HG02642 (cell line): ENCODE measurements around the gene RAI1.
A peak's percentile ranks its signal among the peaks of the same experiment; 100 is the strongest.

Experiments used
- ATAC-seq: cut with Tn5 transposase; IDR thresholded peaks from one replicate; pipeline ENCODE4 v1.9.1; 2021; ENCODE audit warnings: mild to moderate bottlenecking; ENCODE audit not compliant: unreplicated experiment, poor library complexity

Gene RAI1

GRCh38 chr17:17779015-17779611, 97.9 kb downstream of the RAI1 start:
- no peak for ATAC-seq

GRCh38 chr17:17780922-17781590, 99.8 kb downstream of the RAI1 start:
- ATAC-seq: no peak

GRCh38 chr17:17781591-17782496, 100.6 kb downstream of the RAI1 start:
- ATAC-seq: no peak

DNA sequence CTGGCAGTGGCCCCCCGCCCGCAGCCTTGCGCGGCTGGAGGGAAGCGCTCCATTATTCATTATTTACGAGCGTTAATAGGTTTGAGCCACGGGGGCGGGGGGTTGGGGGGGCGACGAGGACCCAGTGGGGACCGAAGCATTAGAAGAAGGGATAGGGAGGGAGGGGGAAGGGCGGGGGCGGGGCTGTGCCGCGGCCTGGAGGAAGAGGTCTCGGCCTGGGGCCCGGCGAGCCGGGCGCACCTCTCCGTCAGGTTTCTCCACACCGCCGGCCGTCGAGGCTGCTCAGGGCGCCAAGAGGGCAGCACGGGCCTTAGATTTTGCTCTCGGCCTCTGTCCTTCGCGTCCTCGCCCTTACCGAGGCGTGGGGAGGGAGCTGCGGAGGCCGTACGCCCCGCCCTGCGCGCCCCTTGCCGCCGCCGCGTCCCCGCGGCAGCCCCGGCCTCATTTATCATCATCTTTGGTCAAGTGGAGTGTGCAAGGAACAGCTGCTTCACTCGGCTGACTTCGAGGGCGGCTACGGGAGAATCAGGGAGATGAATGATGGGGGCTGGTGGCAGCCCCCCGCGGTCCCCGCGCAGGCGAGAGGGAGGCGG, 101.4 kb downstream of the RAI1 start:
- peak; percentile 25 for ATAC-seq

DNA sequence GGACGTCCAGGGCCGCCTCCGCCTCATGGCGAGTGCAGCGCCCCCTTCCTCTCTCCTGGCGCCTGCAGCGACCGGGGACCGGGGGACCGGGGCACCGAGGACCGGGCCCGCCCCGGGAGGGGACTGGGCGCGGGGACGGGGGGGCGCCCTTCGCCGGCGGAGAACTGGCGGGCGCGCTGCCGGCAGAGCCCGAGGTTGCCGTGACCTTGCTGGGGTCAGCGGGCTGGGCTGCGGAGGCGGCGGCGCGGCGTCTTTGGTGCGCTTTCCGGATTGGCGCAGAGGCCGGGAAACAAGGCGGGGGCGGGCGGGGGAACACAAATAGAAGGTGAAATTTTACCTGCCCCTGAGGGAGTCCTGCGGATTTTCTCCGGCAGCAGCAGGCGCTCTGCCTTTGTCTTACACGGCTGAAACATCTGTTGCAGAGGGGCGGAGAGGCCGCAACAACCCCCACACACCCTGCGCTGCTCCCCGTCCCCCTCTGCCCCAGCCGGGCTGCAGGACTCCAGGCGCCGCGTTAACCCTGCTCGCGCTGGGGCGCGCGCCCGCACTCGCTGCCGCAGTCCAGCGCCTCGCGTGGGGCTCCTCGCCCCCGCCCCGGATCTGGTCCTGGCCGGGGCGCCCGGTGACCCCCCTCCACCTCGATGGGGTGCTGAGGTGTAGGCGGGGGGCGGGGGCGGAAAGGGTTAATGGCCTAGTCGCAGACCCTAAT, 102.0 kb downstream of the RAI1 start:
- ATAC-seq: peak; percentile 43

DNA sequence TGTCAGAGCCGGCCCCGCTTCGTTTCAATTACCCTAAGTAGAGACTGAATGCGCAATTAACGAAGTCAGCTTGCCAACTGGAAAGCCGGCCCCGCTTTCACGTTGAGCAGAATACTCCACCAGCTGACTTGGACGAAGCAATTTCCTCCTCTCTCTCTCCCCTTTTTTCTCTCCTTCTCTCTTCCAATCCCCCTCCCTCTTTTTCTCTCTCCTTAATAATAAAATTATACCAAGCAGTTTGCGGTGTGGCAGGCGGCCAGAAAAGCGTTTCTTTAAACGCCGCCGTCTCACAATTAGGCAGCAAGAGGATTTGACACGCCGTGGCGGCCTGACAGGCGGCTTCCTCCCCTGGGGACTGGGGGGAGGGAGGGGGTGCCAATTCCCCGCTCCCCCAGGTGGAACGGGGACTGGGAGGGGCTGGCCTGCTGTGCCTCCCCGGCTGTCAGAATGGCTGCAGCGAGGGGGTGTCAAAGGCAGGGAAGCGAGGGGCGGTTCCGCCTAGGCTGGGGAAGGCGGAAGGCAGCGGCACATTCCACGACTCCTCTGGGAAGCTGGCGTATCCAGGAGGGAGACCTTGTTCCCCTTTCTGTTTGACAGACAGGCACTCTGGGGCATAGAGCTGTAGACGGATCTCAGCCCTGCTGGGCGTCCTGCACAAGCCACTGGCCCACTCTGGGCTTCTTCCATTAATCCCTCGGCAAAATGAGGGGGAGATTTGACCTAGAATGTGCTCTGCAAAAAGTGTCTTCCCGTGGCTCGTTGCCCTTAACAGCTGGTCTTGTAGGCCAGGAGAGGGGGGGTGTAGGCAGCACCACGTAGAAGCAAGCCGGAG, 102.8 kb downstream of the RAI1 start:
- no peak for ATAC-seq

- ATAC-seq: no peak
Observed at GRCh38 chr17:17784657-17785267, 103.5 kb downstream of the RAI1 start.

DNA sequence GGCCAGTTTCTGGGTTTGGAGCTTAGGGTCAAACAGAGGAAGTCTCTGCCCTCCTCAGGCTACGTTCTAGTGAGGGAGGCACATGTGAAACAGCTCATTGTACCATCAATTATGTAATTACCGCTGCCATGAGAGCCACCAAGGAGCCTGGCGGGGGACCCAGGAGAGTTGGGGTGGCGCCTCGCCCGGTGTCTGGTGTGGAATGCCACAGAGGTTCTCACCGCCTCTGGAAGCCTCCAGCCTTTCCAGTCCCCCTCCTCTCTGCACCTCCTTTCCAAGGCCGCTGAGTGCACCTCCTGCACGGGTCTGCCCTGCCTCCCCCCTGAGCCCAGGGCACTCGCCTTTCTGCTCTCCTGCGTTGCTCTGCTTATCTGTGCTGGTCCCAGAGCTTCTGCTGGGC, 104.1 kb downstream of the RAI1 start:
- no peak for ATAC-seq

DNA sequence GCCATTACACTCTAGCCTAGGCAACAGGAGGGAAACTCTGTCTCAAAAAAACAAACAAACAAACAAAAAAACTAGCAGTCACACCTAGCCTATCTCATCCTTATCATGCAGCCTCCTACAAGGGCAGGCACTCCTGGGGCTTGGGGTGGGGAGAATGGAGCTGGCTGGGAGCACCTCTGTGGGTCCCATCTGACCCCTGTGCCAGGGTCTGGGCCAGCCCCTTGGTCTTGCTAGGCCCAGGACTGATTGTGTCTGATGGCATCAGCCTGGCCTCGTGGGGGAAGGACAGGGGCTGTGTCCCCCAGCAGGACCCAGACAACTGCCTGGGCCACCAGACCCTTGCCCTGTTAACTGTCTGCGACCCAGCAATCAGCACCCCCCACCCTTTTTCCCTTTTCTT, 105.7 kb downstream of the RAI1 start:
- ATAC-seq: no peak

DNA sequence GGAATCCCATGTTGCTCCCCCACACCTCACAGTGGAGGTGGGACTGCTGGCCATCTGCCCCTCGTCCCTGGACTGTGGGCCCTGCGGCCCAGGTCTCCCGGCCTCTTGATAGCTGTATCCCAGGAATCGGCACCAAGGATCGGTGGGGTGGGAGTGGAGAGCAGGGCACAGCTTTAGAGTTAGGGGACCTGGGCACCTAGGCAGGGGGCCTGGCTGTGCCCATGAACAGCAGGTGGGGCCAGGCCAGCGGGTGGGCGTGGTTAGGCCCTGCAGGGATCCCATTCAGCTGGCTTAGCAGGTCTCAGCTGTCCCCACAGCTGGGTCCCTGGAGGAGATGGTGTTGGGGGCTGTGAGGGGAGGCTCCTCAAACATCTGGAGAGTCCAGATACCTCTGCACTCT, 106.3 kb downstream of the RAI1 start:
- no peak for ATAC-seq

GRCh38 chr17:17788967-17789366, 107.7 kb downstream of the RAI1 start:
- ATAC-seq: no peak

DNA sequence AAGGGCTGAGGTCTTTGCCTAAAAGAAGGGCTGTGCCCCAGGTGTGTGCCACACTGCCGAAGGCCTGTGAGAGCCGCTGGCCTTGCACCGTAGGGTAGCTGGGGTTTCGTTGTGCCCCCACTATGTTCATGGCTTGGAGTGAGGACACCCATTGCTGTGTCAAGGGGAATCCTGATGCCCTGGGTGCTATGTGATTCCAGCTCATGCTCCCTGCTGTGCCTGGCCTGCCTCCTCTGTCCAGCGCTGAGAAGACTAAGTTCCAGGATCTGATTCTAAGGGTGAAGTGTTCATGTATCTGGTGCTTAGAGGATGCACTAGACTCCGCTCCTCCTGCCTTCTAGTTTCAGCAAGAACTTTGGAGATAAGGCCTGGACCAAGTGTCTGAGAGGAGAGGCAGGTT, 108.2 kb downstream of the RAI1 start:
- ATAC-seq: no peak

DNA sequence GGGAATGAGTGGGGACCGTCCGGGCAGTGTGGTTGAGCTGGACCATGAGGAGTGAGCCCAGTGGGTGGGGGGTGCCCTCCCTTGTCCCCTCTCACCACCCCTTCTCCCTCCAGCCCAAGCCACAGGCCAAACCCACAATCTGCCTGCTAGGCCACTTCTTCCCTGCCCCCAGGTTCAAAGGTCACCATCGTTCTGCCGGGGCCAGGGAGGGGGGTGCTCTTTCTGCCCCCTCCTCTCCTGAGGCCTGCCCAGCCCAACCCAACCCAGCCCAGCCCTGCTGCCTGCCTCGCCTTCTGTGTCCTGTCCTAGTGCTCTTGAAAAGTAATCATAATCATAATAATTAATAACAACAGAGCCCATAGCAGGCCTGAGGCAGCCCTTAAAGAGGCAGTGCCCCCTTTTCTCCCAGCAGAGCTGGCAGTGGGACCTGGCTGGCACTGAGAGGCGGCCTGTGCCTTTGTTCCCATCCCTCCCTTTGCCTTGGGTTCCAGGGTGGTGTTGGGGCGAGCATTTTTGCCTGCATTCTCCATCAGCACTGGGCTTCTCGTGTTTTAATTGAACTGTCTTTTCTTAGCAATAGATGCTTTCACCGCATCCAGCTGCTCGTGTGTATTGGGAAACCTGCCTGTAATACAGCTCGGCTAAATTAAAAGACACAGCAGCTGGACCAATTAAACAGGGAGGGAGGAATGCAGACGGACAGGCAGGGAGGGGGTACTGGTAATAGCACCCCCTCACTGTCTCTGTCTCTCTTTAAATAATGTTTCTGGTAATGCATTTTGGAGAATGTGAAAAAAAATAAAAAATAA, 108.8 kb downstream of the RAI1 start:
- no peak for ATAC-seq

- ATAC-seq: no peak
Observed at GRCh38 chr17:17790637-17791464, 109.6 kb downstream of the RAI1 start.

GRCh38 chr17:17792037-17792550, 110.8 kb downstream of the RAI1 start:
- no peak for ATAC-seq

DNA sequence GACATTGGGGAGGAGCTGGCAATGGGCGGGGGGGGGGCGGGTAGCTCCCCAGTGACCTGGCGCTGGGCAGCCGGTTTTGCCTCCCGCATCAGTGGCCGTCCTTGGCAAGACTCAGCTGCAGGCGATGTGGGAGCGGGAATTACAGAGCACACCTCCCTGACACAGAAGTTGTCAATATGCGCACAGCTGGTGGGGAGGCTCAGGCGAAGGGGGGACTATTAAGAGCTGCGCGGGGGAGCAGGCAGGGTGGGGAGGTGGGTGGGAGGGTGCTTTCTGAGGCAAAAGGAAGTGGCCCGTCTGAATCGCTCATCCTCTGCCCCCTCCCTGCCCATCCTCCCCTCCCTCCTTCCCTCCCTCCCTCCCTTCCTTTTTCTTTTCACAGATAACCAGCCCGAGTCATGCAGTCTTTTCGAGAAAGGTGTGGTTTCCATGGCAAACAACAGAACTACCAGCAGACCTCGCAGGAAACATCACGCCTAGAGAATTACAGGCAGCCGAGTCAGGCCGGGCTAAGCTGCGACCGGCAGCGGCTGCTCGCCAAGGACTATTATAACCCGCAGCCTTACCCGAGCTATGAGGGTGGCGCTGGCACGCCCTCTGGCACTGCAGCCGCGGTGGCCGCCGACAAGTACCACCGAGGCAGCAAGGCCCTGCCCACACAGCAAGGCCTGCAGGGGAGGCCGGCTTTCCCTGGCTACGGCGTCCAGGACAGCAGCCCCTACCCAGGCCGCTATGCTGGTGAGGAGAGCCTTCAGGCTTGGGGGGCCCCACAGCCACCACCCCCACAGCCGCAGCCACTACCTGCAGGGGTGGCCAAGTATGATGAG, 111.5 kb downstream of the RAI1 start:
- ATAC-seq: no peak
